ENCODE measurements around the gene PHKB. TPM values are rescaled to one million over a fixed set of nuclear protein-coding genes. Genes with fewer than 3 reads are reported as not detected.

The PHKB gene
- total RNA-seq, 1 experiment from 2014 or later, result 87.4 TPM

DNA sequence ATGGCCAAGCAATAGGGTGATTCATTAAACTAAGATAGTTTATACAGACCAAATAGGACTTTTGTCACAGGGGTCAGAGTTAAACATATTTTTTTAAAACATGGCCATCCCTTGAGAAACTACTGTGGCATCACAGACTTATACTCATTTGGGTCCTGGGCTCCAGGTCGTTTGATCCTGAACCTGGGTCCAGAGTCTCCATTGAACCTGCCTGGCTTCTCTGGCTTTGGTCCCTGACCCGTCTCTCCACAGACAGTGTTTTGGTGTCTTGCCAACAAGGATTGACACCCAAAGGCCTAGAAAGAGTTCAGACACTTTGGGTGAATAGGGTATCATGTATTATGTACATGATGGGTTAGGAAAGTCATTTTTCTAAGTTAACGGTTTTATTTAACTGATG lies 236.7 kb downstream of the PHKB start:
- H3K4me3 ChIP-seq (ENCODE audit: low read length), result no peak overlapping the region
- H3K4me2 ChIP-seq (ENCODE audit: low read depth, low read length, poor library complexity, severe bottlenecking), result no peak overlapping the region
- H4K20me1 ChIP-seq (ENCODE audit: insufficient read depth, low read depth, low read length), result no peaks in the 10 kb centered on the region
- no peaks in the 10 kb centered on the region for H3K9me3 ChIP-seq (ENCODE audit: low read length)
- no peak overlapping the region for H3K27ac ChIP-seq (ENCODE audit: low read length)
- H3K9ac ChIP-seq (ENCODE audit: low read length), result no peak overlapping the region
- no peak for DNase-seq
- no peaks in the 10 kb centered on the region for H3K4me1 ChIP-seq (ENCODE audit: low read length)
- no peak overlapping the region for H2AFZ ChIP-seq (ENCODE audit: low read length)
- H3K27me3 ChIP-seq (ENCODE audit: low read length), result no peaks in the 10 kb centered on the region
- H3K79me2 ChIP-seq (ENCODE audit: low read length), result no peaks in the 10 kb centered on the region
- H3K9me2 ChIP-seq (replicated peaks; ENCODE audit: insufficient read depth, low read length), result no peaks in the 10 kb centered on the region
- peaks cover 10% of the 10 kb centered on the region; the same call in 1 of the 2 replicates for H3K36me3 ChIP-seq (ENCODE audit: insufficient read depth, low read length)

DNA sequence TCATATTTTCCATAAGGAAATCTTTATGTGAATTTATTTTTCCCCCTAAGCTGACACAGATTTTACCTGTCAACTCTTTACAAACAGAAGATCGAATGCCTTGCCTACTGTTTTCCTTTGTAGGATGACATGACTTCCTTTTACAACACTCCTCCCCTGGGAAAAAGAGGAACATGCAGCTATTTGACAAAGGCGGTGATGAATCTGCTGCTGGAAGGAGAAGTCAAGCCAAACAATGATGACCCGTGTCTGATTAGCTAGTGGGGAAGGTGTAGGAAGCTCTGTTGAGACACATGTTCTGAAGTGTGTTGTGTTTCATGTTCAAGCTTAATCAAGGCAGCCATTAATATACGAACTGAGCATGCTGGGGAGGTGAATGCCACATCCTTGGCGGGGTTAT lies 238.0 kb downstream of the PHKB start:
- H3K9ac ChIP-seq (ENCODE audit: low read length), result no peak overlapping the region
- peaks cover 10% of the 10 kb centered on the region; the same call in 1 of the 2 replicates for H3K36me3 ChIP-seq (ENCODE audit: insufficient read depth, low read length)
- H3K4me1 ChIP-seq (ENCODE audit: low read length), result no peaks in the 10 kb centered on the region
- no peak overlapping the region for H3K27ac ChIP-seq (ENCODE audit: low read length)
- no peaks in the 10 kb centered on the region for H4K20me1 ChIP-seq (ENCODE audit: insufficient read depth, low read depth, low read length)
- no peak for DNase-seq
- no peaks in the 10 kb centered on the region for H3K9me2 ChIP-seq (replicated peaks; ENCODE audit: insufficient read depth, low read length)
- no peaks in the 10 kb centered on the region for H3K79me2 ChIP-seq (ENCODE audit: low read length)
- no peaks in the 10 kb centered on the region for H3K27me3 ChIP-seq (ENCODE audit: low read length)
- no peak overlapping the region for H2AFZ ChIP-seq (ENCODE audit: low read length)
- H3K4me3 ChIP-seq (ENCODE audit: low read length), result no peak overlapping the region
- H3K9me3 ChIP-seq (ENCODE audit: low read length), result no peaks in the 10 kb centered on the region
- no peak overlapping the region for H3K4me2 ChIP-seq (ENCODE audit: low read depth, low read length, poor library complexity, severe bottlenecking)

DNA sequence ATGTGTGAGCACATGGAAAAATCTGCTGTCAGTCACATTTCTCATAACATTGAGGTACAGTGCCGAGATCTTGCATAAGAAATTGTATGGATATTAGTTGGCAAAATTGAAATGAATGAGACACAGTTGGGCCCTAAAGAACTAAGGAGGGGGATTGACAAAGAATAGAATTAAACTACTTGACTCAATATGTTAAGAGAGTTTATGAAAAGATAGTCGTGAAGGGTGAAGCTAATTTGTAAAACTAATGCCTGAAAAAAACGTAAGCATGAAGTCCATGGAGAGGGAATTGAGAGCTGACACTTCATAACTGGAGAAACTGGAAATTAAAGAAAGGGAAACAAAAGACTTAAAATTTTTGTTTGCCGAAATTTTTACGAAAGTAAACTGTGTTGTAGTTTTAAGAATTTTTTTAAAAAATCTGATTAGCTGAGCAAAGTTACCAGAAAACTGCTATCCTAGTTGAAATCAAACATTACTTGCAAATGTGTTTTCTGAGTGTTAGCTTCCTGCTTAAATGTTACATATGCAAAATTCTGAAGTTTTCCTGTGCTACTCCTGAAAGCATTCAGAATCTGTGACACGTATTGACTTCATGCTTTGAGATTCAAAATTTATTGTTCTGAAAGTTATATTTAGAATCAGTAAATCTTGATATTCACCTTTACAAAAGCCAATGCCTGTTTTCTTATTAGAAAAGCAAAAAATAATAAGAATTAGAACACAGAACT lies 239.9 kb downstream of the PHKB start:
- H3K4me3 ChIP-seq (ENCODE audit: low read length), result no peak overlapping the region
- no peak overlapping the region for H2AFZ ChIP-seq (ENCODE audit: low read length)
- H3K9me2 ChIP-seq (replicated peaks; ENCODE audit: insufficient read depth, low read length), result no peaks in the 10 kb centered on the region
- H4K20me1 ChIP-seq (ENCODE audit: insufficient read depth, low read depth, low read length), result no peaks in the 10 kb centered on the region
- H3K27ac ChIP-seq (ENCODE audit: low read length), result no peak overlapping the region
- H3K9ac ChIP-seq (ENCODE audit: low read length), result no peak overlapping the region
- H3K4me2 ChIP-seq (ENCODE audit: low read depth, low read length, poor library complexity, severe bottlenecking), result no peak overlapping the region
- peaks cover 10% of the 10 kb centered on the region; the same call in 1 of the 2 replicates for H3K36me3 ChIP-seq (ENCODE audit: insufficient read depth, low read length)
- no peaks in the 10 kb centered on the region for H3K9me3 ChIP-seq (ENCODE audit: low read length)
- H3K79me2 ChIP-seq (ENCODE audit: low read length), result no peaks in the 10 kb centered on the region
- no peak for DNase-seq
- H3K27me3 ChIP-seq (ENCODE audit: low read length), result no peaks in the 10 kb centered on the region
- H3K4me1 ChIP-seq (ENCODE audit: low read length), result no peaks in the 10 kb centered on the region

DNA sequence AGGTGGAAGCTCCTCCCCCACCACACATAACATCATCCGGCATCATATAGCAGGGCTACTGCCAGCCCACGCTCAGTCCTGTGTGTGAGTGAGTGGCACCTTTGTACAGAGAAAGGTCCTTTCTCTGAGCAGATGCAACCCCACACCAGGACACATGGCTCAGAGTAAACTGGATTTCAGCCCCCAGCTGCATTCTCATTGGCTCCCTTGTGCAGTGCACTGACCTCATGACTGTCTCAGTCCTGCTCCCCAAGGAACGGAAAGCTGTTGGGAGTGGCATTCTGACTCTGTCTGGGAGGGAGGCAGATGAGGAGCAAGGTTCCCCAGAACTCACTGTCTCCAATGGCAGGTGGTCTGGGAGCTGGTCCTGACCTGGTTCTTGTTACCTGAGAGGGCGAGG lies 244.1 kb downstream of the PHKB start:
- Histone ChIP-seq H3K27me3 (ENCODE audit: low read length) (no peaks in the 10 kb centered on the region), H3K36me3 (ENCODE audit: insufficient read depth, low read length) (no peaks in the 10 kb centered on the region), H3K4me1 (ENCODE audit: low read length) (peaks cover 8% of the 10 kb centered on the region), H3K9ac (ENCODE audit: low read length) (no peak overlapping the region), H3K4me3 (ENCODE audit: low read length) (no peak overlapping the region), H3K9me2 (replicated peaks; ENCODE audit: insufficient read depth, low read length) (no peaks in the 10 kb centered on the region), H4K20me1 (ENCODE audit: insufficient read depth, low read depth, low read length) (no peaks in the 10 kb centered on the region), H3K27ac (ENCODE audit: low read length) (no peak overlapping the region), H3K9me3 (ENCODE audit: low read length) (no peaks in the 10 kb centered on the region), H3K4me2 (ENCODE audit: low read depth, low read length, poor library complexity, severe bottlenecking) (no peak overlapping the region), H3K79me2 (ENCODE audit: low read length) (no peaks in the 10 kb centered on the region), H2AFZ (ENCODE audit: low read length) (no peak overlapping the region)
- no peak for DNase-seq

DNA sequence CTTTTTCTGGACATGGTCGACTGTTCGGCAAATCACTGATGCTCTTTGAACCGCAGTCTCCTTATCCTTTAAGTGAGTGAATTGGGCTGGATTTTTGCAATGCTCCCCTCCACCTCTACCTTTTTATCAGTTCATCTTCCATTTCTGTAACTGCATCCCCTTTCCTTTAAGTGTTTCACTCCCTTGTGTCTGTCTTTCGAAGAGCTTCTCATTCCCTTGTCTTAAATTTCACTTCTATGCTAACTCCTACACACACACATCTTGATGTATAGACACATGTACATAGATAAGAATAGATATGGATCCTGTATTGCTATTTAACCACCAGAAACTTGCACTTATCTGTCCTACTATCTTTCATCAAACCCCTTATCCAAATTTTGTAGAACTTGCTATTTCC lies 250.7 kb downstream of the PHKB start:
- Histone ChIP-seq H3K9me2 (replicated peaks; ENCODE audit: insufficient read depth, low read length) (no peaks in the 10 kb centered on the region), H3K4me3 (ENCODE audit: low read length) (no peak overlapping the region), H3K4me2 (ENCODE audit: low read depth, low read length, poor library complexity, severe bottlenecking) (no peak overlapping the region), H3K79me2 (ENCODE audit: low read length) (no peaks in the 10 kb centered on the region), H3K27ac (ENCODE audit: low read length) (no peak overlapping the region), H3K27me3 (ENCODE audit: low read length) (no peaks in the 10 kb centered on the region), H3K9me3 (ENCODE audit: low read length) (no peaks in the 10 kb centered on the region), H3K9ac (ENCODE audit: low read length) (no peak overlapping the region), H3K36me3 (ENCODE audit: insufficient read depth, low read length) (no peaks in the 10 kb centered on the region), H2AFZ (ENCODE audit: low read length) (no peak overlapping the region), H3K4me1 (ENCODE audit: low read length) (peaks cover 11% of the 10 kb centered on the region), H4K20me1 (ENCODE audit: insufficient read depth, low read depth, low read length) (no peaks in the 10 kb centered on the region)
- DNase-seq, result no peak

DNA sequence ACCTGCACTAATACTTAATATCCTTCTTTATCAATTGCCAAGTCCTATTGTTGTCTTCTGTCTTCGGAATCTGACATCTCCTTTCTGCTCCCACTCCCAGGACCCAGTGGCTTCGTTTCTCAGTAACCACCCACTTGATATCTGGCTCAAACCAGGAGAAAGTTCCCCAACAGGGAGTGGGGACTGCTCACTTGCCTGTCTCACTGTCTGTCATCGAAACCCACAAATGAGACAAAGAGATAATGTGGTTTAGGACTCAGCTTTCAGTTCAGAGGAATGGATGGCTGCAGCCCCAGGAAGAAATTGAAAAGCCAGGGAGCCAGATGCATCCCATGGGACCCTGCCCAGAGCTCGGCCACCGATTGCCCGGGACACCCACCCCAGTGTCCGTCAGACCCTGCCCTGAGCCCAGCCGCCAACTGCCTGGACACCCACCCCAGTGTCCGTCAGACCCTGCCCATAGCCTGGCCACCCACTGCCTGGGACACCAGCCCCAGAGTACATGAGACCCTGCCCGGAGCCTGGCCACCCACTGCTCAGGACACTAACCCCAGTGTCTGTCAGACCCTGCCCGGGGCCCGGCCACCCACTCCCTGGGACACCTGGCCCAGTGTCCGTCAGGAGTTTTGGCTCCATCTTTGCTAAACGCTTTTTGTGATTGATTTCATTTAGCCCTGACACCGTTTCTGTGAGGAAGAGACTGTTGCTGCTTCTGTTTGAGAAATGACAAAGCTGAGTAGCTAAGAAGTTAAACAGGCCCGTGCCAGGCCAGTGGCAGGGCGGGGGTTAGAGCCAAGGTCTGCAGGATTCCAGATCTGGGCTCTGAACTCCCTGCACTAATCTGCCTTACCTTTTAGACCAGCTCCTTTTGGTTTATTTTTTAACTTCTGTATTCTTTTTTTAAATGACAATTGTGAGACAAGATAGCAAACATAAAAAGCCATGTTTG lies 251.4 kb downstream of the PHKB start:
- no peaks in the 10 kb centered on the region for H3K9me2 ChIP-seq (replicated peaks; ENCODE audit: insufficient read depth, low read length)
- H3K27me3 ChIP-seq (ENCODE audit: low read length), result no peaks in the 10 kb centered on the region
- no peak overlapping the region for H3K4me2 ChIP-seq (ENCODE audit: low read depth, low read length, poor library complexity, severe bottlenecking)
- no peak overlapping the region for H3K9ac ChIP-seq (ENCODE audit: low read length)
- no peaks in the 10 kb centered on the region for H4K20me1 ChIP-seq (ENCODE audit: insufficient read depth, low read depth, low read length)
- H3K9me3 ChIP-seq (ENCODE audit: low read length), result no peaks in the 10 kb centered on the region
- no peaks in the 10 kb centered on the region for H3K36me3 ChIP-seq (ENCODE audit: insufficient read depth, low read length)
- H3K79me2 ChIP-seq (ENCODE audit: low read length), result no peaks in the 10 kb centered on the region
- H2AFZ ChIP-seq (ENCODE audit: low read length), result no peak overlapping the region
- DNase-seq, result no peak
- no peak overlapping the region for H3K27ac ChIP-seq (ENCODE audit: low read length)
- H3K4me3 ChIP-seq (ENCODE audit: low read length), result no peak overlapping the region
- H3K4me1 ChIP-seq (ENCODE audit: low read length), result peaks cover 11% of the 10 kb centered on the region

DNA sequence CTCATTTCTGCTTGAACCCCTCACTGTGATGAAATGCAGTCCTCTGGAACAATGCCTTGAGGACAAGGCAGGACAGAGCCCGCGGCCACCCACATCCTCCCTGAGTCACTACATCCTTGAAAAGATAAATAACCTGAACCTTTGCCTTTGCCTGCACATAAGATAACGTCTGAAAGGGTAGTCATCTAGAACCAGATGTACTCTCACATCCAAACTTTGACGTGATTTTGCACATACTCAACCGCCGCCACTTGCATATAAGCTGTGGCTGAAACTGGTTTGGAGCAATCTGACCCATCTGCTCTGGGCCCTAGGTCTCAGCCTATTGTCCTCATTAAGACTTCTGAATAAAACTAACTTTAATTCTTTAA lies 252.1 kb downstream of the PHKB start:
- no peak overlapping the region for H3K4me2 ChIP-seq (ENCODE audit: low read depth, low read length, poor library complexity, severe bottlenecking)

DNA sequence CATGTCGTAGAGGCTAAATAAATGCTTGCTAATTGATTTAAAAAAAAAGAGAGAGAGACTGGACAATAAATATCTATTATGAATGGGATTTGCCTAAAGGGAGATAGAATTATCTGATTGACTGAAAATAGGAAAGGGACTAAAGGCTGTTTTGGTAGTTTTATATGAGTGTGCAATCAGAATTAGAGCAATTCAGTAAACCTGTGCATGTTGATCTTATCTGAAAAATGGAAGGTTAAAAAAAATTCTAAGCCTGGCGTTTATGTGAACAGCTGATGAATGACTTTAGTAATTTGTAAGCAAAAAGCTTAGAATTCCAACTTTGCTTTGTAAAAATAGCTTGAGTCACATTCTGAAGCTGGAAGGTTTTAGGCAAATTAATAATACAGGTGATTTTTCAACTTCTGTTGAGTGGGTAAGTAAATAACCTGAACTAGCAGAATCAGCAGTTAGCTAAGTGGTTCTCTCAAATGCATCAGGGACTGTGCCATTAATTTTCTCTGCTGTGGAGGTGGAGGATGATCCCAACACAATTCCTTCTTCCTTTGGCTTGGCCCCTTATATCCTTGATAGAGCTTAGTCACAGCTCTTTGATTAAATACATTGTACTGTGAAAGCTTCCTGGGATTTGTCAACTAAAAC lies 254.4 kb downstream of the PHKB start:
- Histone ChIP-seq H3K27ac (ENCODE audit: low read length) (no peak overlapping the region), H3K9me3 (ENCODE audit: low read length) (no peaks in the 10 kb centered on the region)

More for the DNA sequence above, 252.1 kb downstream of the PHKB start:
- Histone ChIP-seq H2AFZ (ENCODE audit: low read length) (no peak overlapping the region), H3K27ac (ENCODE audit: low read length) (no peak overlapping the region), H3K36me3 (ENCODE audit: insufficient read depth, low read length) (no peaks in the 10 kb centered on the region), H3K27me3 (ENCODE audit: low read length) (no peaks in the 10 kb centered on the region), H3K79me2 (ENCODE audit: low read length) (no peaks in the 10 kb centered on the region), H3K4me1 (ENCODE audit: low read length) (peaks cover 11% of the 10 kb centered on the region), H4K20me1 (ENCODE audit: insufficient read depth, low read depth, low read length) (no peaks in the 10 kb centered on the region), H3K4me3 (ENCODE audit: low read length) (no peak overlapping the region), H3K9me3 (ENCODE audit: low read length) (no peaks in the 10 kb centered on the region), H3K9me2 (replicated peaks; ENCODE audit: insufficient read depth, low read length) (no peaks in the 10 kb centered on the region), H3K9ac (ENCODE audit: low read length) (no peak overlapping the region)
- DNase-seq, result no peak

More for the DNA sequence above, 254.4 kb downstream of the PHKB start:
- H2AFZ ChIP-seq (ENCODE audit: low read length), result no peak overlapping the region
- no peak overlapping the region for H3K9ac ChIP-seq (ENCODE audit: low read length)
- H3K4me2 ChIP-seq (ENCODE audit: low read depth, low read length, poor library complexity, severe bottlenecking), result no peak overlapping the region
- no peaks in the 10 kb centered on the region for H3K36me3 ChIP-seq (ENCODE audit: insufficient read depth, low read length)
- no peaks in the 10 kb centered on the region for H3K4me1 ChIP-seq (ENCODE audit: low read length)
- DNase-seq, result no peak
- no peaks in the 10 kb centered on the region for H3K9me2 ChIP-seq (replicated peaks; ENCODE audit: insufficient read depth, low read length)
- H3K79me2 ChIP-seq (ENCODE audit: low read length), result no peaks in the 10 kb centered on the region
- H3K27me3 ChIP-seq (ENCODE audit: low read length), result no peaks in the 10 kb centered on the region; the same call in 1 of the 2 replicates
- H3K4me3 ChIP-seq (ENCODE audit: low read length), result no peak overlapping the region
- H4K20me1 ChIP-seq (ENCODE audit: insufficient read depth, low read depth, low read length), result no peaks in the 10 kb centered on the region

Measured in Karpas-422 (cell line).